ENCODE measurements around the gene B4GALT5.
"Not testable (repeated sequence)": the region's sequence is repeated elsewhere in the genome, so short reads cannot be mapped to it uniquely, and the experiment has no call there.

DNA sequence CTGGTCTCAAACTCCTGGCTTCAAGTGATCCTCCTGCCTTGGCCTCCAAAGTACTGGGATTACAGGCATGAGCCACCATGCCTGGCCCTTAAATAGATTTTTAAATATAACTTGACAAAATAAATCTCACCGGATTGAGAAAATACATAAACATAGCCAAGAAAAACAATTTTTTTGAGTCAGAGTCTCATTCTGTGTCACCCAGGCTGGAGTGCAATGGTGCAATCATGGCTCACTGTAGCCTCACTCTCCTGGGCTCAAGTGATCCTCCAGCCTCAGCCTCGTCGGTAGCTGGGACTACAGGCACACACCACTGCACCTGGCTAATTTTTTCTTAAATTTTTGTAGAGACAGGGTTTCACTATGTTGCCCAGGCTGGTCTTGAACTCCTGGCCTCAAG lies 85.4 kb downstream of the B4GALT5 start:
- not testable (repeated sequence) for TF ChIP-seq CTCF, POLR2A (IDR thresholded peaks at IDR 0.05)
